DOHH2 (cell line): Measurements from ENCODE around the gene FUT6.

Experiments
- H3F3A ChIP-seq: fragments of 200-600 bp; sonication (generic), shearing (Covaris generic); 2 replicates; pipeline ENCODE4 v1.6.0; 2016; ENCODE audit warnings: antibody characterized with exemption, mild to moderate bottlenecking; ENCODE audit not compliant: control insufficient read depth, insufficient read depth
- H3K27ac ChIP-seq: fragments of 200-600 bp; sonication (generic); 2 replicates; pipeline ENCODE4 v1.5.1; 2014; ENCODE audit warnings: low read depth, mild to moderate bottlenecking, low read length, moderate library complexity
- H3K27me3 ChIP-seq: fragments of 200-600 bp; sonication (generic); 2 replicates; pipeline ENCODE4 v1.6.1; 2014; ENCODE audit warnings: mild to moderate bottlenecking, low read length, mixed read lengths; ENCODE audit not compliant: control insufficient read depth
- H3K36me3 ChIP-seq: fragments of 200-600 bp; sonication (generic); 2 replicates; pipeline ENCODE4 v1.6.1; 2014; ENCODE audit warnings: mild to moderate bottlenecking, low read length, moderate library complexity, mixed read lengths; ENCODE audit not compliant: control insufficient read depth
- H3K4me1 ChIP-seq: fragments of 200-600 bp; sonication (generic); 2 replicates; pipeline ENCODE4 v1.6.1; 2014; ENCODE audit warnings: mild to moderate bottlenecking, low read length, mixed read lengths; ENCODE audit not compliant: control insufficient read depth
- H3K4me2 ChIP-seq: fragments of 200-600 bp; sonication (generic); 2 replicates; pipeline ENCODE4 v1.6.0; 2014; ENCODE audit warnings: mild to moderate bottlenecking, low read length, moderate library complexity
- H3K4me3 ChIP-seq: fragments of 200-600 bp; sonication (generic); 2 replicates; pipeline ENCODE4 v1.5.1; 2014; ENCODE audit warnings: mild to moderate bottlenecking, low read length, mixed read lengths
- H3K79me2 ChIP-seq: fragments of 200-600 bp; sonication (generic); 2 replicates; pipeline ENCODE4 v1.6.1; 2014; ENCODE audit warnings: mild to moderate bottlenecking, low read length, mixed read lengths; ENCODE audit not compliant: control insufficient read depth
- H3K9me2 ChIP-seq: fragments of 200-600 bp; sonication (generic); replicated peaks from 2 replicates; pipeline ENCODE4 v1.6.1; 2014; ENCODE audit warnings: mild to moderate bottlenecking, low read length, mixed read lengths; ENCODE audit not compliant: control insufficient read depth
- H3K9me3 ChIP-seq: fragments of 200-600 bp; sonication (generic); 2 replicates; pipeline ENCODE4 v1.6.1; 2014; ENCODE audit warnings: antibody characterized with exemption, low read length, mixed read lengths; ENCODE audit not compliant: control insufficient read depth, insufficient read depth
- H4K20me1 ChIP-seq: fragments of 200-600 bp; sonication (generic); 2 replicates; pipeline ENCODE4 v1.6.0; 2014; ENCODE audit warnings: low read depth, mild to moderate bottlenecking, antibody characterized with exemption, low read length, moderate library complexity; ENCODE audit not compliant: control insufficient read depth, insufficient read depth
- CTCF ChIP-seq: fragments of 200-600 bp; sonication (generic); IDR thresholded peaks from one replicate; pipeline ENCODE4 v1.5.1; 2014; ENCODE audit warnings: antibody characterized with exemption, mild to moderate bottlenecking, low read depth, low read length; ENCODE audit not compliant: poor library complexity, severe bottlenecking
- EZH2phosphoT487 ChIP-seq: fragments of 200-600 bp; sonication (generic); IDR thresholded peaks from 2 replicates; pipeline ENCODE4 v1.6.1; 2017; ENCODE audit warnings: borderline replicate concordance, mild to moderate bottlenecking, antibody characterized with exemption, low read length, moderate library complexity, mixed read lengths

FUT6 gene

GRCh38 chr19:5785423-5785822 is 54.1 kb downstream of the FUT6 start:
- peaks cover 7% of the 10 kb centered on the region for H3K4me1 ChIP-seq
- peaks cover 4% of the 10 kb centered on the region; the same call in 1 of the 2 replicates for H4K20me1 ChIP-seq
- no peak for TF ChIP-seq CTCF
- no peak for TF ChIP-seq EZH2phosphoT487
- no peaks in the 10 kb centered on the region for H3K27me3 ChIP-seq
- peaks cover 19% of the 10 kb centered on the region for H3K79me2 ChIP-seq
- no peak overlapping the region for H3K27ac ChIP-seq
- no peak overlapping the region for H3K4me3 ChIP-seq
- H3K9me2 ChIP-seq, result no peaks in the 10 kb centered on the region
- no peaks in the 10 kb centered on the region for H3F3A ChIP-seq
- no peaks in the 10 kb centered on the region for H3K9me3 ChIP-seq
- H3K4me2 ChIP-seq, result no peak overlapping the region
- peaks cover 59% of the 10 kb centered on the region for H3K36me3 ChIP-seq

DNA sequence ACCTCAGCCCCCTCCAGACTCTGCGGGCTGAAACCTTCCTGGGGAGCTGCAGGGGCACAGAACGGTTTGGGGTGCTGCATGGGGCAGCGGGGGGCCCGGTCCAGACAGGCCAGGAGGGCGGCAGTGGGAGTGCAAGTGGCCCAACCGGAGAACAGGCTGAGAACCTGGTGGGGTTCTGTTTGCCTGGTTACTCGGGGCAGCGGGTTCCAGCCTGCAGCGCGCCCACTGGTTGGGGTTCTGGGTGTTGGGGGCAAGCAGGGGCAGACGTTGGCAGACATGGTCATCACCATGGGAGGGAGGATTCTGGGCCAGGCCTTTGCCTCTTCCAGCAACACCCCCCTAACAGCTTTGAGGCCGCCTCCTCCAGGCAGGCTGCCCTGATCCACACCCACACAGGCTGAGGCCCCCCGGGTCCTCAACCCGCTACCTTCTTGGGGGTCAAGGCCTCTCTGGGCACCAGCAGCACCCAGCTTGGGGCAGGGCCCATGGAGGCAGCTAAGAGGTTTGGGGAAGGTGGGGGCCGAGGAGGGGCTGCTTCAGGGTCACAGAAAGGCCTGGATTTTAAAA is 54.8 kb downstream of the FUT6 start, which contains the start of gene PRR22:
Gene PRR22 (minus strand): TSS at position 166 of the 567 bp plus-strand sequence. CDS start 86 bp downstream, at position 80.
- no peaks in the 10 kb centered on the region; the same call in 1 of the 2 replicates for H4K20me1 ChIP-seq
- no peaks in the 10 kb centered on the region for H3K9me3 ChIP-seq
- peaks cover 12% of the 10 kb centered on the region for H3K79me2 ChIP-seq
- no peak within 1 kb of the TSS for H3K4me3 ChIP-seq
- no peaks in the 10 kb centered on the region for H3K27me3 ChIP-seq
- H3K4me2 ChIP-seq, result no peak within 1 kb of the TSS
- H3F3A ChIP-seq, result no peaks in the 10 kb centered on the region
- H3K27ac ChIP-seq, result no peak within 1 kb of the TSS
- peaks cover 52% of the 10 kb centered on the region for H3K36me3 ChIP-seq
- H3K4me1 ChIP-seq, result peaks cover under 1% of the 10 kb centered on the region; the same call in 1 of the 2 replicates
- no peak for TF ChIP-seq CTCF
- TF ChIP-seq EZH2phosphoT487, result no peak
- no peaks in the 10 kb centered on the region for H3K9me2 ChIP-seq

DNA sequence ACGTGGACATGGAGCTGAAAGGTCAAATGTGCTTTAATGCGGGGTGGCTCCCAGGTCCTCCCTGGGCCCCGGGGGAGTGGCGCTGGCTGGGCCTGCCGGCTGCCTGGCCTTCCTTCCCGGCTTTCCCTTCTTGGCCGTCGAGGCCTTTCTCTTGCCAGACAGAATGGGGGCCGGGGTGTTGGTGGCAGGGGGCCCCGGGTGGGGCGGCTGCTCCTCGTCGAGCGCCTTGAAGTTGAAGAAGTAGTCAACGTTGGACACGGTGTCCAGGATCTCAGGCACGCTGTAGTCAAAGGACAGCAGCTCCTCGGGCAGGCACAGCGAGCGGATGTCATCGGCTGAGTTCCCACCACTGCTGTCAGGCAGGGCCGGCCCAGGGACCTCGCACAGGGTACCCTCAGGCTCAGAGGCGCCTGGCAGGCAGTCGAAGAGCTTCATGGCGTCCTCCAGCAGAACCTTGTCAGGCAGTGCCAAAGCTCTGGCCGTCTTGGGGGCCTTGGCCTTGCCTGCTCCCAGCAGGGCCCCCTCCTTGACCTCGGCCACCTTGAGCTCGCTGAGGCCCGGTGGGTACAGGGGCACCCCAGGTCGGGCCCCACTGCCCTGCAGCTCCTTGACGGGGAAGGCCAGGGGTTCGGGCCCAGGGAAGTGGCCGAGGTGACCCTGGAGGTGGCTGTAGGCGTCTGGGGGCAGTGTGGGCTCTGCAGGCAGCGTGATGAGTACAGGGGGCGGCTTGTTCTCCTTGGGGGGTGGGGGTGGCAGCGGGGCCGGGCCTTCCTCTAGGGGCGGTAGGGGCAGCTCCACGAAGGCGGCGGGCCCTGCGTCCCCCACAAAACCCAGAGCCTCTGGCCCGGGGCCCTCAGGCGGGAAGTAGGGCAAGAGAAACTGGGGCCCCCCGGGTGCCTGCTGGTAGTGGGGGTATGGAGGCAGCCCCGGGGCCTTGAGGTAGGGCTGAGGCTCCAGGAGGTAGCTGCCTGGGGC is 56.3 kb downstream of the FUT6 start:
- Histone ChIP-seq H3K4me1 (no peaks in the 10 kb centered on the region), H3F3A (no peaks in the 10 kb centered on the region), H3K27ac (no peak overlapping the region), H3K9me2 (no peaks in the 10 kb centered on the region), H3K9me3 (no peaks in the 10 kb centered on the region), H3K36me3 (peaks cover 37% of the 10 kb centered on the region), H3K4me3 (no peak overlapping the region), H3K27me3 (no peaks in the 10 kb centered on the region), H4K20me1 (no peaks in the 10 kb centered on the region; the same call in 1 of the 2 replicates), H3K4me2 (no peak overlapping the region), H3K79me2 (0 out of 2 replicates have a peak, but pooled peaks cover under 1% of the 10 kb centered on the region)
- TF ChIP-seq CTCF (no peak), EZH2phosphoT487 (no peak)
